Transverse colon (tissue), 4 donors: ENCODE results near the gene ST3GAL2. TPM values are rescaled to one million over a fixed set of nuclear protein-coding genes. Genes with fewer than 3 reads are reported as not detected.

ENCODE experiments used
- DNase-seq: peaks from one replicate; pipeline ENCODE4 v3.0.0-alpha.2; 2019
- H3K27ac ChIP-seq, 4 donors: fragments of 200-600 bp; sonication (generic); 2 replicates each; pipeline ENCODE4 v1.5.1; 2016 to 2018; ENCODE audit warnings: inconsistent platforms in 4 of 4
- H3K27me3 ChIP-seq: fragments of 200-600 bp; sonication (generic); 2 replicates; pipeline ENCODE4 v1.5.1; 2017; ENCODE audit warnings: inconsistent platforms
- H3K36me3 ChIP-seq, 4 donors: fragments of 200-600 bp; sonication (generic); 2 replicates each; pipeline ENCODE4 v1.5.1; 2017 to 2019; ENCODE audit warnings: inconsistent platforms in 4 of 4
- H3K4me1 ChIP-seq, 4 donors: fragments of 200-600 bp; sonication (generic); 2 replicates each; pipeline ENCODE4 v1.5.1; 2017 to 2020; ENCODE audit warnings: inconsistent platforms in 4 of 4
- H3K4me3 ChIP-seq, 4 donors: fragments of 200-600 bp; sonication (generic); 1 replicate in 1 of 4; 2 replicates in 3 of 4; pipeline versions ENCODE4 v1.5.1 to v1.6.1; 2017 to 2019; ENCODE audit warnings: inconsistent platforms in 4 of 4
- H3K9me3 ChIP-seq, 2 donors: fragments of 200-600 bp; sonication (generic); 2 replicates each; pipeline ENCODE4 v1.5.1; 2017 to 2019; ENCODE audit warnings: inconsistent platforms in 2 of 2
- EP300 ChIP-seq: sonication (generic); formaldehyde crosslinking; IDR thresholded peaks from one replicate; pipeline ENCODE4 v1.6.1; 2017; ENCODE audit warnings: antibody characterized with exemption, low read depth
- POLR2A ChIP-seq: fragments of 450-650 bp; IDR thresholded peaks from one replicate; pipeline ENCODE4 v1.6.1; 2016; ENCODE audit warnings: antibody characterized with exemption, mild to moderate bottlenecking, moderate library complexity
- POLR2AphosphoS5 ChIP-seq, 3 donors: sonication (generic); formaldehyde crosslinking; IDR thresholded peaks; one replicate each; pipeline ENCODE4 v1.6.1; 2016; ENCODE audit warnings: antibody characterized with exemption in 3 of 3
- WGBS, 2 donors: methylation state at CpG; one replicate each; pipeline ENCODE4 v1.1.5; 2018; ENCODE audit warnings: low coverage in 1 of 2; 5-methylcytosine and 5-hydroxymethylcytosine counted together
- in situ Hi-C, 4 donors: fragments of 200-750 bp; cut with MboI; loops; one replicate each; pipeline versions ENCODE4 v1.15.0 to v1.15.1; 2017; ENCODE audit warnings: low sequenced_read_pairs in 3 of 4, low pct_ligation_motif_present in 1 of 4, low pct_unique_long_range_greater_than_20kb in 1 of 4
- intact Hi-C: fragments of 100-400 bp; cut with DNase I; formaldehyde crosslinking; loops from one replicate; pipeline ENCODE4 v1.15.1; 2023; ENCODE audit warnings: low total_unique reads
- total RNA-seq, 4 donors: library from RNA; depleted of rRNA; stranded (reverse); fragments of >200 nt; gene quantifications; one replicate each; pipeline ENCODE4 v1.1.0, GENCODE V29; 2016
- TF ChIP-seq, protein P1 (sequence below), 5 experiments: fragments of 200-600 bp in 3 of 5; fragments of 450-650 bp in 2 of 5; sonication (generic) in 3 of 5; IDR thresholded peaks; 1 replicate in 2 of 5; 2 replicates in 3 of 5; pipeline ENCODE4 v1.5.1; 2016 to 2017; ENCODE audit warnings: antibody characterized with exemption in 5 of 5, inconsistent platforms in 3 of 5, mild to moderate bottlenecking in 2 of 5, moderate library complexity in 1 of 5

ST3GAL2 gene
- total RNA-seq, 4 donors from 2014 or later = 2.6 to 16.5 (median 8.5) TPM

DNA sequence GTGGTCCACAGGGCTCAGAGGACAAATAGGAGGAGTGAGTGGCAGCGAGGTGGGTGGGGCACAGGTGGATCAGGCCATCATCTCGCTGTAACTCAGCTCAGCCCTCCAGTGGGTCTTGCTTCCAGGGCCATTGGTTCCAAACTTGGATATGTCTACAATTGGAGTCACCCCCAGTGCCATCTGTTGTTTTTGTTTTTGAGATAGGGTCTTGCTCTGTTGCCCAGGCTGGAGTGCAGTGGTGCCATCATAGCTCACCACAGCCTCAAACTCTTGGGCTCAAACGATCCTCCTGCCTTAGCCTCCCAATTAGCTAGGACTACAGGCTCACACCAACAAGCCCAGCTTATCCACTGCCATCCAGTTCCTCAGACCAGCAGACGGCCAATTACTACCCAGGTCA is 46.3 kb downstream of the ST3GAL2 start:
- Histone ChIP-seq H3K36me3 (no peaks in the 10 kb centered on the region), H3K9me3 (no peaks in the 10 kb centered on the region), H3K27me3 (no peaks in the 10 kb centered on the region), H3K4me3 (no peak overlapping the region), H3K4me1 (peaks cover 0 to 9% (median 3%) of the 10 kb centered on the region in 4 donors), H3K27ac (no peak overlapping the region)
- intact Hi-C loops (no loop called here), in situ Hi-C loops (loop anchor here in 1 of 4 donors (10.0 kb wide), 1 partner anchor 52 kb away; no protein-coding TSS in a partner anchor)
- no peak for DNase-seq
- WGBS, 2 donors = 85 to 97% methylated on average over 1 to 4 of the region's 4 CpGs
- TF ChIP-seq EP300 (no peak), POLR2AphosphoS5 (IDR thresholded peaks at IDR 0.05) (no peak), POLR2A (no peak)
- TF ChIP-seq, protein P1, sequence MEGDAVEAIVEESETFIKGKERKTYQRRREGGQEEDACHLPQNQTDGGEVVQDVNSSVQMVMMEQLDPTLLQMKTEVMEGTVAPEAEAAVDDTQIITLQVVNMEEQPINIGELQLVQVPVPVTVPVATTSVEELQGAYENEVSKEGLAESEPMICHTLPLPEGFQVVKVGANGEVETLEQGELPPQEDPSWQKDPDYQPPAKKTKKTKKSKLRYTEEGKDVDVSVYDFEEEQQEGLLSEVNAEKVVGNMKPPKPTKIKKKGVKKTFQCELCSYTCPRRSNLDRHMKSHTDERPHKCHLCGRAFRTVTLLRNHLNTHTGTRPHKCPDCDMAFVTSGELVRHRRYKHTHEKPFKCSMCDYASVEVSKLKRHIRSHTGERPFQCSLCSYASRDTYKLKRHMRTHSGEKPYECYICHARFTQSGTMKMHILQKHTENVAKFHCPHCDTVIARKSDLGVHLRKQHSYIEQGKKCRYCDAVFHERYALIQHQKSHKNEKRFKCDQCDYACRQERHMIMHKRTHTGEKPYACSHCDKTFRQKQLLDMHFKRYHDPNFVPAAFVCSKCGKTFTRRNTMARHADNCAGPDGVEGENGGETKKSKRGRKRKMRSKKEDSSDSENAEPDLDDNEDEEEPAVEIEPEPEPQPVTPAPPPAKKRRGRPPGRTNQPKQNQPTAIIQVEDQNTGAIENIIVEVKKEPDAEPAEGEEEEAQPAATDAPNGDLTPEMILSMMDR (IDR thresholded peaks at IDR 0.05) = no peak

GRCh38 chr16:70391881-70392481 is 46.9 kb downstream of the ST3GAL2 start:
- Histone ChIP-seq H3K27ac (no peak overlapping the region), H3K27me3 (no peaks in the 10 kb centered on the region), H3K9me3 (no peaks in the 10 kb centered on the region), H3K36me3 (no peaks in the 10 kb centered on the region), H3K4me1 (peaks cover 0 to 9% (median 3%) of the 10 kb centered on the region in 4 donors), H3K4me3 (no peak overlapping the region)
- intact Hi-C loops (no loop called here), in situ Hi-C loops (loop anchor here in 1 of 4 donors (10.0 kb wide), 1 partner anchor 53 kb away; no protein-coding TSS in a partner anchor)
- TF ChIP-seq, protein P1 (IDR thresholded peaks at IDR 0.05) = no peak
- TF ChIP-seq POLR2AphosphoS5 (IDR thresholded peaks at IDR 0.05) (no peak), EP300 (no peak), POLR2A (no peak)
- WGBS, 2 donors = 85% methylated on average over 7 of the region's 7 CpGs; no CpG with 5 or more reads in 1 of the 2 donors
- DNase-seq = no peak

DNA sequence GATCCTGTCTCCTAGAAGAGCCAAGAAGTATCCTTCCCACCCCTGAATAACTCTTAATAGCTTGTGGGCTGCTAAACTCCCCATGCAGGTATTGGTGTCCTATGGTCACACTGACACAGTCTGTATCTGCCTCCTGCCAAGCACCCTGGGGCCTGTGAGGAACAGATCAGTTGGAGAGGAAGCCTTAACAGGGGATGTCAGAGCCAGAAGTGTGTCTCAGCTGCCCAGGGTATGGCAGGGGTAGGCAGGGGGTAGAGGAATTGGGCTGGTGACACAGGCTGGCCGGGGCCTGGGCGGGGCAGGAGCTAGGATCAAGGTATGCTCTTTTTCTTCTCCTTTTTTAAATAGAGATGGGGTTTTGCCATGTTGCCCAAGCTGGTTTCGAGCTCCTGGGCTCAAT is 47.5 kb downstream of the ST3GAL2 start:
- peaks cover 0 to 9% (median 3%) of the 10 kb centered on the region in 4 donors for H3K4me1 ChIP-seq
- TF ChIP-seq POLR2AphosphoS5 (IDR thresholded peaks at IDR 0.05) (no peak), EP300 (no peak), POLR2A (no peak)
- TF ChIP-seq, protein P1 (IDR thresholded peaks at IDR 0.05) = no peak
- in situ Hi-C loops = loop anchor here in 1 of 4 donors (10.0 kb wide), 1 partner anchor 53 kb away; no protein-coding TSS in a partner anchor
- no peaks in the 10 kb centered on the region for H3K36me3 ChIP-seq
- H3K27me3 ChIP-seq = no peaks in the 10 kb centered on the region
- DNase-seq = no peak
- H3K9me3 ChIP-seq = no peaks in the 10 kb centered on the region
- no peak overlapping the region for H3K27ac ChIP-seq
- intact Hi-C loops = no loop called here
- no peak overlapping the region for H3K4me3 ChIP-seq
- 98 to 100% methylated on average over 2 to 3 of the region's 3 CpGs for WGBS, 2 donors

- DNase-seq = peak; percentile 36
- Histone ChIP-seq H3K9me3 (no peaks in the 10 kb centered on the region), H3K4me3 (no peak overlapping the region), H3K27me3 (no peaks in the 10 kb centered on the region), H3K36me3 (no peaks in the 10 kb centered on the region), H3K27ac (no peak overlapping the region), H3K4me1 (peaks cover 0 to 8% (median 3%) of the 10 kb centered on the region in 4 donors)
- in situ Hi-C loops = loop anchor here in 1 of 4 donors (10.0 kb wide), 1 partner anchor 54 kb away; no protein-coding TSS in a partner anchor
- WGBS, 2 donors = 66% methylated on average over 5 of the region's 5 CpGs; no CpG with 5 or more reads in 1 of the 2 donors
- intact Hi-C loops = no loop called here
- no peak for TF ChIP-seq POLR2A
- TF ChIP-seq, protein P1 (IDR thresholded peaks at IDR 0.05) = no peak
- no peak for TF ChIP-seq POLR2AphosphoS5 (IDR thresholded peaks at IDR 0.05)
- no peak for TF ChIP-seq EP300
Measured at GRCh38 chr16:70390774-70391173, 48.1 kb downstream of the ST3GAL2 start.
